IPS-20b (cell line): ENCODE data around the gene TXN.

ENCODE experiments used
- H3K27ac ChIP-seq: one replicate; pipeline ENCODE4 v1.5.1; 2013; ENCODE audit warnings: low read length
- H3K27me3 ChIP-seq: 2 replicates; pipeline ENCODE4 v1.6.1; 2013; ENCODE audit warnings: mild to moderate bottlenecking, low read length, inconsistent platforms; ENCODE audit not compliant: insufficient read depth
- H3K36me3 ChIP-seq: 2 replicates; pipeline ENCODE4 v1.6.1; 2013; ENCODE audit warnings: low read depth, mild to moderate bottlenecking, inconsistent platforms, low read length, moderate library complexity; ENCODE audit not compliant: insufficient read depth
- H3K4me1 ChIP-seq: 2 replicates; pipeline ENCODE4 v1.6.1; 2013; ENCODE audit warnings: mild to moderate bottlenecking, control low read depth, inconsistent platforms, low read length, moderate library complexity; ENCODE audit not compliant: insufficient read depth
- H3K4me3 ChIP-seq: 2 replicates; pipeline ENCODE4 v1.5.1; 2013; ENCODE audit warnings: mild to moderate bottlenecking, low read length, inconsistent platforms
- H3K9ac ChIP-seq: 2 replicates; pipeline ENCODE4 v1.6.1; 2013; ENCODE audit warnings: low read depth, mild to moderate bottlenecking, inconsistent platforms, low read length, moderate library complexity
- H3K9me3 ChIP-seq: 2 replicates; pipeline ENCODE4 v1.6.1; 2013; ENCODE audit warnings: mild to moderate bottlenecking, low read depth, low read length, inconsistent platforms; ENCODE audit not compliant: insufficient read depth

The TXN gene

DNA sequence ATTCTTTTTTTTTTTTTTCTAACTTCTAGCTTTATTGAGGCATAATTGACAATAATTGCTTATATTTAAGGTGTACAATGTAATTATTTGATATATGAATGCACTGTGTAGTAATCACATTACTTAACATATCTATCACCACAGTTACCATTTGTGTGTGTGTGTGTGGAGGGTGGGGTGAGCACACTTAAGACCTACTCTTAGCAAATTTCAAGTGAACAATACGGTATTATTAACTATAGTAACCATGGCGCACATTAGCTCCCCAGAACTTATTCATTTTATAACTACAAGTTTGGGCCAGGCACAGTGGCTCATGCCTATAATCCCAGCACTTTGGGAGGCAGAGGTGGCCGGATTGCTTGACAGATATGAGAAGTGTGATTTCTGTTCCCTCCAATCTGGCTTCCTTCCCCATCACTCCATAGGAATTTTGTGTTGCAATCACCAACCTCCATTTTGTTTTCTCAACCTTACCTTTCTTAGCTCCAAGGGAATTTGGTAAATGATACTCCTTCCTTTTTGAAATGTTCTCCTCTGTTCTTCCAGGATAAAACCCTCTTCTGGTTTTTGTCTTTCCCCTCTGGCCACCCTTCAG lies 14.9 kb downstream of the TXN start:
- no peaks in the 10 kb centered on the region for H3K27me3 ChIP-seq
- H3K4me1 ChIP-seq: peaks cover 5% of the 10 kb centered on the region; the same call in 1 of the 2 replicates
- H3K4me3 ChIP-seq: no peak overlapping the region
- H3K36me3 ChIP-seq: peaks cover 34% of the 10 kb centered on the region
- no peak overlapping the region for H3K9ac ChIP-seq
- H3K27ac ChIP-seq: no peak overlapping the region
- H3K9me3 ChIP-seq: no peaks in the 10 kb centered on the region

DNA sequence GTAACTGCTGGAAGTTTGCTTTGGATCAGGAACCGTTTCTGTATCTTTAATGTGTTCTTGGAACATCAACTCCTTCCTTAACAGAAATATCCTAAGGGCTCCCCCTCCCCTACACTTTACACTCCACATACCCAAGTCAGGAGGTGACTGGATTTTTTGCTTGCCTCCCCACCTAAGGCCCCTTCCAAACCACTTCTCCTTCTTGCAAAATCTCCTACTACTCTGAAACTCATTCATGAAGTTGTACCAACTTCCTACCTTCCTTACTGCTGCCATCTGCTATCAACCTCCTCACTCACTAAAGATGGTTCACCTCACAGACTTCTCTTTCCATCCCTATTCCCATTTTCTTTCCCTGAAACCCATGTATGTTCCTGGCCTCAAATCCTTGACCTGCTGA lies 16.1 kb downstream of the TXN start:
- Histone ChIP-seq H3K27me3 (no peaks in the 10 kb centered on the region), H3K27ac (no peak overlapping the region), H3K4me3 (no peak overlapping the region), H3K9me3 (no peaks in the 10 kb centered on the region), H3K9ac (no peak overlapping the region), H3K36me3 (peaks cover 28% of the 10 kb centered on the region), H3K4me1 (peaks cover 5% of the 10 kb centered on the region; the same call in 1 of the 2 replicates)

DNA sequence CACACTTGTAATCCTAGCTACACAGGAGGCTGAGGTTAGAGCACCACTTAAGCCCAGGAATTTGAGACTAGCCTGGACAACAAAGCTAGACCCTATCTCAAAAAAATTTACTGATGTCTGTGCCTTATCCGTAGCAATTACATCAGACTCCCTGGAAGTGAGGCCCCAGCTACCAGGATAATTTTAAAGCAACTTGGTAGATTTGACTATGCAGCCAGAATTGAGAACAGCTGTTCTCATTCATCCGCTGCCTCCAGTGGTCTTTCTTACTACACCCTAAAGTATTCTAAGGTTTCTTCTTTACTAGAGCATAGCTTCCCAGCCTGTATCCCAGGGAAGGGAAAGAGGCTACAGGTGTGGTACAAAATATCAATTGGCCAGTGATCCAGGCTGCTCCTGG lies 28.0 kb downstream of the TXN start:
- Histone ChIP-seq H3K36me3 (no peaks in the 10 kb centered on the region), H3K9ac (no peak overlapping the region), H3K9me3 (no peaks in the 10 kb centered on the region)

DNA sequence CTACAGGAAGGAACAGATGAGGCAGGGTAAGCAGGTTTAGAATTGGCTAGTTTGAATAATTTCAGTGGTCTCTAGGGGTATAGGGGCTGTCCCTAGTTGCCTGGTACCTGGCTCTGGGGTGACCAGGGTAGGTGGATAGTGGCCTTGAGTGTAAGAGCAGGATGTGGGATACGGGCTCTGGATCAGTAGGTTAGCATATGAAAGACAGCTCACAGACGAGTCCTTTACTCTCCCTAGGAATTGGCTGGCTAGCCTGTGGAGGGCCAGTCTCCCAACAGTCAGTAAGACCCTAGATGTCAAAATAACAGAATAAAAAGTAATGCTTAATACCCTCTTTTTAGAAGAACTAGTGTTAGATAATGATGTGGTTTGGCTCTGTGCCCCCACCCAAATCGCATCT lies 31.7 kb downstream of the TXN start:
- Histone ChIP-seq H3K27me3 (no peaks in the 10 kb centered on the region), H3K9me3 (no peaks in the 10 kb centered on the region), H3K36me3 (no peaks in the 10 kb centered on the region), H3K27ac (no peak overlapping the region), H3K4me1 (no peaks in the 10 kb centered on the region), H3K4me3 (no peak overlapping the region), H3K9ac (no peak overlapping the region)

More for the DNA sequence above, 28.0 kb downstream of the TXN start:
- no peak overlapping the region for H3K27ac ChIP-seq
- no peaks in the 10 kb centered on the region for H3K27me3 ChIP-seq
- no peaks in the 10 kb centered on the region for H3K4me1 ChIP-seq
- no peak overlapping the region for H3K4me3 ChIP-seq

DNA sequence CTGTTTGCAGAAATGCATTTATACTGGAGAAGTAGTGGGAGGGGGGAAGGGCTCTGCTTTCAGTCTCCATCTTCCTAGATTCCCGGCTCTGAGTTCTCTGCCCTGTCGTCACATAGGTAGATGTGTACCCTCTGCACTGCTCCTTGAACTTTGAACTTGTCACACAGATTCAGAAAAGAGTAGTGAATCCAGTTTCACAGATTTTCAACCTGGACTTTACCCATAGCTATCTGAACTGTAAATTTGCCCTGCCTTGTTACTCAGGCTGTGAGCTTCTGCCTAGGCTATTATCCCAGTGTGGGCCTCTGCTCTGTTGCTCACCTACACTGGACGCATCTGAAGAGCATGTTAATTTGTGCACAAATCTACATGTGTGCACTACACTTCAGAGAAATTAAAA lies 35.5 kb downstream of the TXN start:
- H3K36me3 ChIP-seq: no peaks in the 10 kb centered on the region
- H3K27me3 ChIP-seq: no peaks in the 10 kb centered on the region
- no peak overlapping the region for H3K27ac ChIP-seq
- no peaks in the 10 kb centered on the region for H3K9me3 ChIP-seq
- H3K9ac ChIP-seq: no peak overlapping the region
- no peaks in the 10 kb centered on the region for H3K4me1 ChIP-seq
- H3K4me3 ChIP-seq: no peak overlapping the region

DNA sequence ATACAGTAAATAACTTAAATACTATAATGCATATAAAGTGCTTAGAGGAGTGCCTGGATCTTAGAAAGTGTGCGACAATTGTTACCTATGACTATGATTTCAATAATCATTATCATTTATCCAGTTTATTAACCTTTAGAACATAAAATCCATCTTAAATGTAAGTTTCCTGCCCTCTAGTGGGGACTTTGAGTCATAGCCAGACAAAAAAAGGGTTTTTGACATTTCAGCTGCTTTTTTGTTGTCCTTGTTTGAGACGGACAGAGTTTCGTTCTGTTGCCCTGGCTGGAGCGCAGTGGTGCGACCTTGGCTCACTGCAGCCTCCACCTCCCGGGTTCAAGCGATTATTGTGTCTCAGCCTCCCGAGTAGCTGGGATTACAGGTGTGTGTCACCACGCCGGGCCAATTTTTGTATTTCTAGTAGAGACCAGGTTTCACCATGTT lies 38.6 kb downstream of the TXN start:
- no peak overlapping the region for H3K27ac ChIP-seq
- no peak overlapping the region for H3K4me3 ChIP-seq
- H3K9me3 ChIP-seq: no peaks in the 10 kb centered on the region
- no peaks in the 10 kb centered on the region for H3K4me1 ChIP-seq
- H3K27me3 ChIP-seq: no peaks in the 10 kb centered on the region
- H3K36me3 ChIP-seq: no peaks in the 10 kb centered on the region
- no peak overlapping the region for H3K9ac ChIP-seq

DNA sequence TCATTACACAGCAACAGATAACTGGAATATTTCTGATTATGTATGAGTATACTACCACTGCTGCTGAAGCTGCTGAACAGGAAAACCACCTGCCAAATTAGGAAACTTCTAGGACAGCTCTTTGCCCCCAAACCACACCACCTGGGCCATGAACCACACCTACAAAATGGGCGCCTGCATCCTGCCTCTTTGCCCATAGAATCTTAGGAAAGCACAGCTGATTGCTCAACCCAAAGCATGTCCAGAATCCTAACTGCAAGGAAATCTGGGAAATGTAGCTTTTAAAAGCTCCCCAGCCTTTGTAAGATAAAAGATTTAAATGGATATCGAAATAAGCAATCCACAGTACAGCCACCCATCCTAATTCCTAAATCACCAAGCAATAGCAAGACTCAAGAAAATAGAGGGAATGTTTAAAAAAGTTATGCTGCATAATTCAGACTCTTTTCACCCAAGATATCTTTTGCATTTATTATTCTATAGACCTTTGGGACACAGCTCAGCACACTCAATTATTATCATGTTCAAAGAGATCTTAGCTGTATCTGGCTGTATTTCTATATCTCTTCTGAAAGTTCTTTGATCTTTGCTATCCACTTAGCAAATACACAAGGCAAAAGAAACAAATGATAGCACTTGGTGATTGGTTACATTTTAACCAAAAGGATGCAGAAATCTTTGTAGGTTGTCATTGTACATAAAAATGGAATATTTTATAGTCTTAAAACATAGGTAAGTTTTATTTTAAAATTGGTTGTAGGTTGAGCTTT lies 41.5 kb downstream of the TXN start:
- H3K36me3 ChIP-seq: no peaks in the 10 kb centered on the region
- H3K4me3 ChIP-seq: no peak overlapping the region
- H3K27me3 ChIP-seq: no peaks in the 10 kb centered on the region
- H3K9me3 ChIP-seq: no peaks in the 10 kb centered on the region
- H3K4me1 ChIP-seq: no peaks in the 10 kb centered on the region
- no peak overlapping the region for H3K27ac ChIP-seq
- no peak overlapping the region for H3K9ac ChIP-seq

DNA sequence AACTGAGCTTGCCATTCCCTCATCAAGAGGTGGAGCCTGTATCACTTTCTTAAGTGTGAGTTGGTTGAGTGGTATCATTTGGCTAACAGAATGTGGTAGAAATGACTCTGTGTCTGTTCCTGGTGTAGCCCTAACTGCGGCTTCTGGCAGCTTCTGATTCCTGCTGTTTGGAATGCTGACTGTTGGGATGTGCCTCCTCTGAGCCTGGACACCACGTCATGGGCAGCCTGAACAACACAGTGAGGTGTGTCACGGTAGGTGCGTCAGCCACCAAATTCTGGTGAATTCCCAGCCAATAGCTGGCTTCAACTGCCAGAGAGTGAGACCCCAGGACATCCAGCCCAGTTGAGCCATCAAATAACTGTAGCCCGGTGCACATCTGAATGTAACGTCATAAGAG lies 42.2 kb downstream of the TXN start:
- Histone ChIP-seq H3K4me1 (no peaks in the 10 kb centered on the region), H3K27ac (no peak overlapping the region), H3K27me3 (no peaks in the 10 kb centered on the region), H3K9me3 (no peaks in the 10 kb centered on the region), H3K36me3 (no peaks in the 10 kb centered on the region), H3K9ac (no peak overlapping the region), H3K4me3 (no peak overlapping the region)

DNA sequence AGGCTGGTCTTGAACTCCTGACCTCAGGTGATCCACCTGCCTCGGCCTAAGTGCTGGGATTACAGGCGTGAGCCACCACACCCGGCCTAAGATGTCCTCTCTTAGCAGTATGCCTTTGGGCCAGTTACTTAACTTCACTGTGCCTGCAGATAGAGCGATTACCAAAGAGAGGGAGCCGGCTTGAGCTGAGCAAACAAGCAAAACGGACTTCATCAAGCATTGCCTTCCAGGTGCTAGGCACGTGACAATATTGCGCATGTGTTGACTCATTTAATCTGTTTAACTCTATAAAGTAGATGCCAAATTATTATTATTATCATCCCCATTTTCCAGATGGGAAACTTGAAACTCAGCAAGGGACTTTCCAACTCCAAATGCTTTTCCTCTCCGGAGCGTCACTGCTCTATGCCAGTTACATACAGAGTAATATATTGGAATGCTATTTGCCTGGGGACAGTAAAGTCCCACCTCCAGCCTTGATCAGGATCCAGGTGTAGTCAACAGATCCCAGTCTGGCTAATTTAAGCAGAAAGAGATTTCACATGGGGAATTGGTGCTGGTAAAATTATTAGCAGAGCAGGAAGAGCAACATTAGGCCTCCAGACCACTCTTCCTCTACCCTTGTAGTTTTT lies 42.8 kb downstream of the TXN start:
- Histone ChIP-seq H3K9ac (no peak overlapping the region), H3K27me3 (no peaks in the 10 kb centered on the region), H3K4me1 (no peaks in the 10 kb centered on the region), H3K4me3 (no peak overlapping the region), H3K27ac (no peak overlapping the region), H3K9me3 (no peaks in the 10 kb centered on the region), H3K36me3 (no peaks in the 10 kb centered on the region)

DNA sequence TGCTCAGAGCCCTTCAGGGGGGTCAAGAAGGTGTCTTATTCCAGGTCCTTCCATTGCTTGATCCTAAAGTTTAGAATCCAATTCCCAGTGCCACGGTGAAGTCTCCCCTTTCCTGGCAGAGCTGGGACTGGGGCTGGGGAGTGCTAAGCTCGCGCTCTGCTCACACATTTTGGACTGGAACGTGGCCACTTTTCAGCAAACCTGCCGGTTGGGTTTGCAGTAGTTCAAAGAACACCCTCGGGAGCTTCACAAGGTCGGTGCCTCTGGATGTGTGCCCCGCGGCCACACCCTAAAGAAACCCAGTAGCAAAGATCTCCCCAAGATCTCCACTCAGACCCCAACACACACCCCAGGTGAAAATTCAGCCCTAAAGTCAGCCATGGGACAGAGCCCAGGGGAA lies 48.3 kb downstream of the TXN start, which contains the start of gene C9orf152:
TSS of gene C9orf152 (minus strand) at position 129 of the 400 bp plus-strand sequence. CDS start 580 bp downstream, outside the sequence.
- no peak within 1 kb of the TSS for H3K4me3 ChIP-seq
- H3K27ac ChIP-seq: no peak within 1 kb of the TSS
- no peaks in the 10 kb centered on the region for H3K36me3 ChIP-seq
- no peaks in the 10 kb centered on the region for H3K27me3 ChIP-seq
- no peaks in the 10 kb centered on the region for H3K9me3 ChIP-seq
- H3K4me1 ChIP-seq: no peaks in the 10 kb centered on the region
- no peak within 1 kb of the TSS for H3K9ac ChIP-seq

DNA sequence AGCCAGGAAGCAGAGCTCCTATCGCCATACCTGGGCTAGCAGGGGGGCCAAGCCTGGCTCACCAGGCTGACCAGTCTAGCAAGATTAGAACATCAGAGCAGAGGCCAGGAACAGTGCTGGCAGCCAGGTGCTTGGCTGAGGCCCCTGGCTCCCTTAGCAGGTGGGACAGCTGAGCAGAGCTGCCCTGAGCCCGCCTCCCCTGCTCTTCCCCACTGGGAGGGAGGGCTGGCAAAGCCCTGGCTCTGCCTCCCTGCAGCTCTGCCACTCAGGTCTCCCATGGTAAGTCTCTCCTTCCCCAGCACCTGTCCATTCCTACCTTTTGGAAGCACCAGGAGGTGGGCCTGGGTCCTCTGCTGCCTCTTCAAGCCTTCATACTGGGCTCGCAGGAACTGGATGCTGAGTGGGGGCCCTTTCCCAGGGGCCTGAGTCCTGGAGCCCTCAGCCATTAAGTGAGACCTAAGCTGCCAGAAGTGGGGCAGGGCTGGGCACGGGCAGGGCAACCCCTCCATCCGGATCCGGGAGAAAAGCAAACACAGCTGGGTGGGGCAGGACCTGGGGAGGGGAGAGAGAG lies 49.2 kb downstream of the TXN start:
- H3K36me3 ChIP-seq: no peaks in the 10 kb centered on the region
- no peak overlapping the region for H3K4me3 ChIP-seq
- no peak overlapping the region for H3K27ac ChIP-seq
- no peaks in the 10 kb centered on the region for H3K27me3 ChIP-seq
- H3K9ac ChIP-seq: no peak overlapping the region
- no peaks in the 10 kb centered on the region for H3K9me3 ChIP-seq
- no peaks in the 10 kb centered on the region for H3K4me1 ChIP-seq
